IPS-20b (cell line): ENCODE data around the gene FAM107B.
"Not testable (repeated sequence)": the region's sequence is repeated elsewhere in the genome, so short reads cannot be mapped to it uniquely, and the experiment has no call there.

Source experiments
- H3K27ac ChIP-seq: one replicate; pipeline ENCODE4 v1.5.1; 2013; ENCODE audit warnings: low read length
- H3K27me3 ChIP-seq: 2 replicates; pipeline ENCODE4 v1.6.1; 2013; ENCODE audit warnings: mild to moderate bottlenecking, low read length, inconsistent platforms; ENCODE audit not compliant: insufficient read depth
- H3K36me3 ChIP-seq: 2 replicates; pipeline ENCODE4 v1.6.1; 2013; ENCODE audit warnings: low read depth, mild to moderate bottlenecking, inconsistent platforms, low read length, moderate library complexity; ENCODE audit not compliant: insufficient read depth
- H3K4me1 ChIP-seq: 2 replicates; pipeline ENCODE4 v1.6.1; 2013; ENCODE audit warnings: mild to moderate bottlenecking, control low read depth, inconsistent platforms, low read length, moderate library complexity; ENCODE audit not compliant: insufficient read depth
- H3K4me3 ChIP-seq: 2 replicates; pipeline ENCODE4 v1.5.1; 2013; ENCODE audit warnings: mild to moderate bottlenecking, low read length, inconsistent platforms
- H3K9ac ChIP-seq: 2 replicates; pipeline ENCODE4 v1.6.1; 2013; ENCODE audit warnings: low read depth, mild to moderate bottlenecking, inconsistent platforms, low read length, moderate library complexity
- H3K9me3 ChIP-seq: 2 replicates; pipeline ENCODE4 v1.6.1; 2013; ENCODE audit warnings: mild to moderate bottlenecking, low read depth, low read length, inconsistent platforms; ENCODE audit not compliant: insufficient read depth

Gene FAM107B

GRCh38 chr10:14699482-14699881, 75.2 kb downstream of the FAM107B start:
- no peaks in the 10 kb centered on the region for H3K36me3 ChIP-seq
- no peaks in the 10 kb centered on the region for H3K9me3 ChIP-seq
- H3K9ac ChIP-seq: no peak overlapping the region

GRCh38 chr10:14698829-14699170, 75.9 kb downstream of the FAM107B start:
- H3K9me3 ChIP-seq: no peaks in the 10 kb centered on the region
- H3K27me3 ChIP-seq: no peaks in the 10 kb centered on the region
- no peaks in the 10 kb centered on the region; the same call in 1 of the 2 replicates for H3K4me1 ChIP-seq
- no peak overlapping the region for H3K9ac ChIP-seq
- no peaks in the 10 kb centered on the region for H3K36me3 ChIP-seq
- no peak overlapping the region for H3K27ac ChIP-seq
- H3K4me3 ChIP-seq: no peak overlapping the region

More at GRCh38 chr10:14699482-14699881, 75.2 kb downstream of the FAM107B start:
- Histone ChIP-seq H3K27me3 (no peaks in the 10 kb centered on the region), H3K4me1 (no peaks in the 10 kb centered on the region; the same call in 1 of the 2 replicates), H3K27ac (no peak overlapping the region), H3K4me3 (no peak overlapping the region)

GRCh38 chr10:14698111-14698828, 76.4 kb downstream of the FAM107B start:
- H3K27me3 ChIP-seq: no peaks in the 10 kb centered on the region
- H3K27ac ChIP-seq: no peak overlapping the region
- no peak overlapping the region for H3K4me3 ChIP-seq
- no peaks in the 10 kb centered on the region for H3K36me3 ChIP-seq
- no peaks in the 10 kb centered on the region; the same call in 1 of the 2 replicates for H3K4me1 ChIP-seq
- no peaks in the 10 kb centered on the region for H3K9me3 ChIP-seq
- H3K9ac ChIP-seq: no peak overlapping the region

GRCh38 chr10:14697281-14697680, 77.4 kb downstream of the FAM107B start:
- no peak overlapping the region for H3K27ac ChIP-seq
- H3K9ac ChIP-seq: no peak overlapping the region
- no peaks in the 10 kb centered on the region for H3K36me3 ChIP-seq
- no peaks in the 10 kb centered on the region for H3K27me3 ChIP-seq
- H3K9me3 ChIP-seq: no peaks in the 10 kb centered on the region
- no peak overlapping the region for H3K4me3 ChIP-seq
- H3K4me1 ChIP-seq: no peaks in the 10 kb centered on the region; the same call in 1 of the 2 replicates

GRCh38 chr10:14696821-14697220, 77.9 kb downstream of the FAM107B start:
- Histone ChIP-seq H3K9me3 (no peaks in the 10 kb centered on the region), H3K27me3 (no peaks in the 10 kb centered on the region), H3K9ac (no peak overlapping the region), H3K27ac (no peak overlapping the region), H3K4me3 (no peak overlapping the region), H3K4me1 (no peaks in the 10 kb centered on the region; the same call in 1 of the 2 replicates), H3K36me3 (no peaks in the 10 kb centered on the region)

- Histone ChIP-seq H3K4me3 (no peak overlapping the region), H3K4me1 (no peaks in the 10 kb centered on the region; the same call in 1 of the 2 replicates), H3K36me3 (no peaks in the 10 kb centered on the region), H3K27ac (no peak overlapping the region), H3K9me3 (no peaks in the 10 kb centered on the region), H3K27me3 (no peaks in the 10 kb centered on the region), H3K9ac (no peak overlapping the region)
These were observed 78.7 kb downstream of the FAM107B start for GRCh38 chr10:14695847-14696480.

- Histone ChIP-seq H3K27ac (no peak overlapping the region), H3K4me3 (no peak overlapping the region), H3K9me3 (no peaks in the 10 kb centered on the region), H3K9ac (no peak overlapping the region), H3K4me1 (no peaks in the 10 kb centered on the region; the same call in 1 of the 2 replicates), H3K36me3 (no peaks in the 10 kb centered on the region), H3K27me3 (no peaks in the 10 kb centered on the region)
These were observed 80.8 kb downstream of the FAM107B start for GRCh38 chr10:14693891-14694290.

GRCh38 chr10:14692344-14693076, 82.2 kb downstream of the FAM107B start:
- no peaks in the 10 kb centered on the region for H3K36me3 ChIP-seq
- no peak overlapping the region for H3K9ac ChIP-seq
- no peak overlapping the region for H3K27ac ChIP-seq
- no peak overlapping the region for H3K4me3 ChIP-seq
- H3K9me3 ChIP-seq: no peaks in the 10 kb centered on the region
- no peaks in the 10 kb centered on the region for H3K27me3 ChIP-seq
- H3K4me1 ChIP-seq: no peaks in the 10 kb centered on the region

GRCh38 chr10:14691359-14691758, 83.3 kb downstream of the FAM107B start:
- Histone ChIP-seq H3K27me3 (no peaks in the 10 kb centered on the region), H3K36me3 (no peaks in the 10 kb centered on the region), H3K9ac (no peak overlapping the region), H3K4me1 (no peaks in the 10 kb centered on the region), H3K4me3 (no peak overlapping the region), H3K9me3 (no peaks in the 10 kb centered on the region), H3K27ac (no peak overlapping the region)

GRCh38 chr10:14688606-14689005, 86.1 kb downstream of the FAM107B start:
- no peaks in the 10 kb centered on the region for H3K36me3 ChIP-seq
- H3K27ac ChIP-seq: no peak overlapping the region
- H3K4me3 ChIP-seq: no peak overlapping the region
- no peaks in the 10 kb centered on the region for H3K4me1 ChIP-seq
- H3K9me3 ChIP-seq: no peaks in the 10 kb centered on the region
- no peak overlapping the region for H3K9ac ChIP-seq
- no peaks in the 10 kb centered on the region for H3K27me3 ChIP-seq

GRCh38 chr10:14688189-14688588, 86.5 kb downstream of the FAM107B start:
- not testable (repeated sequence) for H3K9ac ChIP-seq, H3K27me3 ChIP-seq, H3K9me3 ChIP-seq, H3K4me1 ChIP-seq, H3K4me3 ChIP-seq, H3K36me3 ChIP-seq, H3K27ac ChIP-seq

GRCh38 chr10:14687340-14687739, 87.4 kb downstream of the FAM107B start:
- Histone ChIP-seq H3K27ac (no peak overlapping the region), H3K4me3 (no peak overlapping the region), H3K9me3 (no peaks in the 10 kb centered on the region), H3K9ac (no peak overlapping the region), H3K27me3 (no peaks in the 10 kb centered on the region), H3K36me3 (no peaks in the 10 kb centered on the region), H3K4me1 (no peaks in the 10 kb centered on the region)
